Endothelial cell of hepatic sinusoid (primary cell): Measurements from ENCODE around the gene R3HDM2.

Experiments
- in situ Hi-C: cut with HindIII; loops from 2 replicates; pipeline ENCODE4 v1.10.0; 2017; ENCODE audit warnings: low sequenced_read_pairs

R3HDM2 gene

DNA sequence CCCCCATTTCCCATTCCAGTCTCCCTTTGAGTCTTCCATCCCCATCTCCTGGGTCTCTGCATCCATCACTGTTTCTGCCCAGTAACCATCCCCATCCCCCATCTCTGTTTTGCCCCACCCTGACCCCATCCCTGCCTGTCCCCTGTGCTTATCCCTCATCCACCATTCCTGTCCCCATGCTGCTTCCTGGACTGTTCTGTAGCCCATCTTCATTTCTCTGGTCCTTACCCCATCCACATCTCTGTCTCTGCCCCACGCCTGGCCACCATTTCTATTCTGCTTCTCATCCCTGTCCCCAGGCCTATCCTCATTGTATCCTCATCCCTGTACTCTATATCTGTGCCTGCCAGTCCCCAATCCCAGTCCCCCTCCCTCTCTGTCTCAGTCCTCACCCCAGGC, 210.1 kb downstream of the R3HDM2 start:
- in situ Hi-C loops, result no loop called here

DNA sequence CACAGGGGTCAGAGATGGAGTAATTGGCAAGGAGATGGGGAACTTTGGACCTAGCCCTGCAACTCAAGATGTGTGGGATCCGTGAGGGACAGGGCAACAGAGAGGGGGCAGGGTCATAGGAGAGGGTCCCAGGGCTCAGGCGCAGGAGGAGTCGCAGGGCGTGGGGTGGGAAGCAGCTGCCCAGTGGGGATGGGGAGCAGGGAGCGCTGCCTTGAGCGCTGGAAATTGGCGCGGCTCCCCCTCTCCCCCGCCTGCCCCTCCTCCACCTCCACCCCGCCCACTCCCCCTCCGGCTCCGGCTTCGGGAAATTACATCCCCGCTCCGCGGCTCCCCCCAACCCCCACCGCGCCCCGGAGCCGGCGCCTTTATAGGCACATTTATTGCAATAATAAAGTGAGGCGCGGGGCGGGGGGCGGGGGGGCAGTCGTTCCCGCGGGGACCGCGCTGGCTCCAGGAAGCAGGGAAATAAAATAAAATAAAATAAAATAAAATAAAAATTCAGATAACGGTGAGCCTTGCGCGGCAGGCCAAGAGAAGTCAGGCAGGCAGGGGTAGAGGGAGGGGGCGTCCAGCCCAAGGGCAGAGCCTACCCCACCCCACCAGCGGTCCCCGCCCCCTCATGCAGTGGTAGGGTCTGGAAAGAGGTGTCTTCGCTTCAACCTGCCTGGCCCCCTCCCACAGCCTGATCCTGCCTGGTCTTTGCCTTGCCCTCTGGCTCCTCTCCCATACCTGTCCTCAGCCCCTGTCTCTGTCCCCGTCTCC, 210.7 kb downstream of the R3HDM2 start:
- in situ Hi-C loops, result no loop called here

DNA sequence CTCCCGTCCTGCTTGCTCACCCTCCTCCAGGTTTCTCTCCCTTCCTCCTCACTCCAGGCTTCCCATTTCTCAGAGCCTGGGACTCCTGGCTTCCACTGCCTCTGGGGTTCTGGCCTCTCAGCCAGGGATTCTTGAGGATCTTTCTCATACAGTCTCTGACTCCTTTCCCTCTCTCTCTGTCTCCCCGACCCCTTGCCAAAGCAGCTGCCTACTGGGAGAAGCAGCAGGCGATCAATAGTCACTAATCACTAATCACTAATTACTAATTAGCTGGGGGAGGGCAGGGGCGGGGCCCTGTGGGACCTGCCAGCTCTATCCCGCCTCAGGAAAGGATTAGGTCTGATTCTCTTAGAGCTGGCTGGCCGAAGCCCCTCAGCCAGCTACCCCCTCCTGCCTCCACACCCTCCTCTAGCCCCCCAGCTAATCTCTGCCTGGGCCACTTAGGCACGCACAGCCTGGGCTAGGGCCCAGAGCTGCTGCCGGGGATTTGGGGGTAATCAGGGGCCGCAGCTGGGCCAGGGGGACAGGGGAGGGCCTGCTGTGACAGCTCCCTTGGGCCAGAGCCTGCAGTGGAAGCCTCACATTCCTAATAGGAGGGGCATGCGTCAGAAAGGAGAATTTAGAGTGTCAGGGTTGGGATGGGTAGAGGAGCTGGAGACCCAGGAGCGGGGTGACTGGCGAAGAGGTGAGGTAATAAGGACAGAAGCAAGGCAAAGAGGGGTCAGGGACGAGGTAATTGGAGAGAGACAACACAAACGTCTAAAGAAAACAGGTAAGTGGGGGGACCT, 211.4 kb downstream of the R3HDM2 start:
- in situ Hi-C loops, result no loop called here

DNA sequence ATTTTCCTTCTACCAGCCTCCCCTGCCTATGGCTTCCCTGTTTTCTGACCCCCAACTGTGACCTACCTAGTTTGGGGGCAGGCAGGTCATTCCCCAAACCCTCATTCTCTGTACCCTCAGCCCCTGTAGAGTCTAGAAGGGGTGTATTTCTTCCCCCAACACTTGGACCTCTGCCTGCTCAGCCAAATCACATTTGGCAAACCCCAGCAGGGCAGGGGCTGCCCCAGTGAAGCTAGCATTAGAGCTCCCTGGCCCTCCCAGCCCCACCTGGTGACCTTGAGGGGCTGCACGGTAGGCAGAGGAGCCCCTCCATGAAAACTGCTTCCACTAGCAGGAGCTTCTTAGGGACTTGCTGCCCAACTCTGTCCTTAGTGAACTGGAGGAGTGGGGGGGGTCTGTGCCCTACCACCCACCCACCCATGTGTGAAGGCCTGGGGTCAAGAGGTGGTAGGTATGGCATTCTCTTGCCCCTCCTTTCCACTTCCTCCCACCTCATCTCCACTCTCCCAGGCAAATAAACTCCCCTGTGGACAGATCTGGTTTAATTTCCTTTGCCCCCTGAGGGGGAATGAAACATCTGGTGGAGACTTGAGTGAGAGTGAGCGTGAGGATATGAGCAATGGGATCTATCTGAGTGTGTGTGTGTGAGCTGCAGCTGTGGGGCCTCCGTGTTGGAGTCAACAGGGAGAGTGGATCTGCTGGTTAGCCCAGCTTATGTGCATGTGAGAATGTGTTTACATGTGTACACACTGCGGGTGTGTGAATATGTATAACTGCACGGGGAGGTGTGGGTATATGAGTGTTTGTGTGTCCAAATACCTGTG, 212.6 kb downstream of the R3HDM2 start:
- in situ Hi-C loops, result no loop called here

DNA sequence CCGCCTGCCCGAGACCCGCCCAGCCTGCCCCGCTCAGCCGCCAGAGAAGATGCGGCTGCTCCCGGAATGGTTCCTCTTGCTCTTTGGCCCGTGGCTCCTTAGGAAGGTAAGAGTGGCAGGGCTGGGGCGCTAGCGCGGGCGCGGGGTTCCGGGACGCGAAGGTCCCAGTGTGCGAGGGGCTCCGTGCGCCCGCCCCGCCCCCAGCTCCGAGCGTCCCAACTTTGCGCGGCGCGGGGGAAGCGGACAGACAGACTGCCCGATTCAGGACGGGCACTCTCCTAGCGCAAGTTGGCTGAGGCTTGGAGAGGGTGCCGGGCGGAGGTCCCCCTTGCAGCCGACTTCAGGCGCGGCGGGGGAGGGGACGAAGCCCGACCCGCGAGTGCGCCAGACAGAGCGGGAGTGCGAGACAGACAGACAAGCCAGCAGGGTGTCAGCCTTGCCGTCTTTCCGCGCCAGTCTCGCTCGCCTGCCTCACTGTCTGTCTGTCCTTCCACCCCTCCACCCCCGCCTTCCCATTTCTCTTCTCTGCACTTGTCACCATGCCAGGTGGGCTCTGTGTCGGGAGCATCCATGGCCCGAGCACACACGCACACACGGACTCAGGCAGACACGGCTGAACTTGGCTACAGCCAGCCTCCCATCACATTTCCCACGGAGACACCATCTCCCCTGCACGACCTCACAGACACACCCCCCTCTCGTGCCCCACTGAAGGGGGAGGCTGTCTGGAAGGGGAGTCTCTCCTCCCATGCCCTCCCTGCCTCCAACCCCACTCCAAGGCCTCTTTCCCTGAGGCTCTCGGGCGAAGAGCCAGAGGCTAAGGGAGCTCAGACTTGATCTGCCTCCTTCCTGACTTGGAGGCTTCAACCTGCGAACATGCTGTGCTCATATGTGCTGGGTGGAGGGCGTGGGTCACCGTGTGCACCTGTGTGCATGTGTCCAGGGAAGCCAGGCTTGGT, 213.6 kb downstream of the R3HDM2 start:
- in situ Hi-C loops, result no loop called here

DNA sequence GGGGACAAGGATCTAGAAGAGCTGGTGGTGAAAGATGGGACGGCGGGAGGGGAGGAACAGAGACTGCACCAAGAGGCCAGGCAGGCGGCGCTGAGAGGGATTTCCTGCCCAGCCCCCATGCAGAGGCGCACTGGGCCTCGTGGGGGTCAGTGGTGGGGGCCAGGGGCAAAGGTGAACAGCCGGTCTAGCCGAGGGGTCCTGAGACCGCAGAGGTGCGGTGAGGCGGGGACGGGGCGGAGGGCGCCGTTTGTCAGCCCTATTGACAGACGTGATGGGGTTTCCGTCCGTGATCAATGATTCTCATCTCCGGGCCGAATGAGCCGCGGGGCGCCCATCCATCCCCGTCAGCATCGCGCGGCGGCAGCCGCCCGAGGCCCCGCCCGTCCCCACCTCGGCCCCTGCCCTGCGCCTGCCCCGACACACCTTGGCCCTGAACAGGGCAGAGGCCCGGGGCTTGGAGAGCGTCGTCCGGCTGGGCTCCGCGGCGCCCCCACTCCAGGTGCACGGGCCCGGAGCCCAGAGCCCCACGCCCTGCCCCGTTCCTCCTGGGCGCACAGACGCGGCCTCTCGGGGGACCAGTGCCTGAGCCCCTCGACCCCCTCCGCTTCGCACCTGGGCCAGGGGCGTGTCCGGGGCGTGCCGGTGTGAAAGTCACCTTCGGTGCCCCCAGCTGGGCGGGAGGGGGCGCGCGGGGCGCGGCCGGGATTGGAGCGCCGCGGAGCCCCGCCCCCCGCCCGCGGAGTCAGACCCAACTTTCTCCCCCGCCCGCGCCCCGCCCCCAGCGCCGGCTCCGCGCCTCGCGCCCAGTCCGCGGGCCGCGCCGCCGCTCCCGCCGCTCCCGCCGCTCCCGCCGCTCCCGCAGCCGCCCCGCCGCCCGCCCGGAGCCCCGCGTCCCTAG, 214.6 kb downstream of the R3HDM2 start, which contains the start of gene NXPH4:
NXPH4 (plus strand) TSS at position 781 of the 898 bp plus-strand sequence. CDS start 176 bp downstream, outside the sequence.
- in situ Hi-C loops, result no loop called here

DNA sequence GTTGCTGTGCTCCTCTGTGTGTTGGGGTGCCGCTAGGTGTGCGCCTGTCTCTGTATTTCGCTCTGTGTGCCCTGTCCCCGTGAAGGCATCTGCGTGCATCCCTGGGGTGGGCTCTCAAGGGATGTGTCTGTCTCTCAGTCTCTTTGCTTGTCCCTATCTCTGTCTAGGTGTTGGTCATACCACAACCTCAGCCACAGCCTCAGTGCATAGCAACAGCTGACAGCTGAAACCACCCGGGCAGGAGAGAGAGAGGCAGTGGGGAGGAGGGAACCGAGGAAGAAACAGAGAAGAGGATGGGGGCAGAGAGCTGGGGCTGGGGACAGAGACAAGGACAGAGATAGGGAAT, 215.2 kb downstream of the R3HDM2 start:
- in situ Hi-C loops, result no loop called here

DNA sequence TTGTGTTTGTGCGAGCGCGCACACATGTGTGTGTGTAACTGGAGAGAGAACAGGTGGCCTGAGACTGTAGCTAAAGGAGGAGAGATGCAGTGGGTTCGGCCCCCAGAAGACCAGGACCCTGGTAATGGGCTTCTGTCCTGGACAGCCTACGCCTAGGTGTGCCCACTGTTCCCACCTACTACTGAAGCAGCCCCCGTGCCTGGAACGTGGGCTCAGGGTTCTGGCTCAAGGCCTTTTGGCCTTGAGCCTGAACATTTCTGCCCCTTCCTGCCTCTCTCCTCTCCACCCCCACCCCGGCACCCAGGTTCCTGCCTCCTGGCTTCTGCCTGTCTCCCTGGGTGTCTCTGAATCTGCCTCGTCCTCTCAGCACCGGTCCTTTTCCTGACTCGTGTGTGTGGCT, 215.8 kb downstream of the R3HDM2 start:
- in situ Hi-C loops, result no loop called here

DNA sequence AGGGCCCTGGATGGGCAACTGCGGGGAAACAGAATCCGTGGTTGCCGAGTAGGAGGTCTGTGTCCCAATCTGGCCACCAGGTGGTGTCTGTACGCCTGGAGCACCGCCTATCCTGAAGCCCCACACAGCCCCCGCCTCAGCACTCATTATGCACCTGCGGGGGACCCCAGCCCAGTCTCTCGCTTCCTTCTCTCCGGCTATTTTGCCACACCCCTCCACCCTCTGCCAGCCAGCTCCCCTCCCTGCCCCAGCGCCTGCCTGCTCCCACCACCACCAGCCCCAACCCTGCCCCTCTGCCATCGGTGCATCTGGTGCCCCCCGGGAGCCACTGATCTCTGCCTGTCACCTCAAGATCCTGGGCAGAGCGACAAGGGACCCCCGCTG, 216.5 kb downstream of the R3HDM2 start:
- in situ Hi-C loops, result no loop called here

DNA sequence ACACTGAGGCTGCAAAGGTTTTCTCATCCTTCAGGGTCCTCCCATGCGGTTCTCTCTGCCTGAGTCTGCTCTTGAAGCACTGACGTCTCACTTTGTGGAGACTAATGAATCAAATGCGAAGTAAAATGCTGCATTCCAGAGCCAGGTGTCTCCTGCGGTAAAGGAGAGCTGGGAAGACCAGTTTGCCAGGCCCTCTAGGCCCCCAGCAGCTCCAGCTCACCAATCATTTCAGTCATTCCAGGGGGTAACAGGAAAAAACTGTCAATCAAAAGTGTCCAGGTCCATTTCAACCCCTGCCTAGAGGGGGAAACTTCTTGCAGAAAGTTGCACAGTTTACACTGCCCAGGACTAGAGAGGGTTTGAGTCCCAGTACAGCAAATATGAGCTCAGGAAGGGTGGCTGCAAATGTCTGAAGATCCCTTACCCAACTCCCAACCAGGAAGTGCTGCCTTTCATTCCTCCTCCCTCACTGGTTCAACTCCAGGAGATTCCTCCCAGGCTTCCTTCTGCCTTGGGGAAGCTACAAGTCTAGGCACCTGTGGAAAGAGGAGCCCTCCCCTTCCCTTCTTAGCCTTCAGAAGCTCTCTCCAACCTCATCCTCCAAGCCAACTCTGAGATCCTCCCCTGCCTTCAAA, 217.0 kb downstream of the R3HDM2 start:
- in situ Hi-C loops, result no loop called here

DNA sequence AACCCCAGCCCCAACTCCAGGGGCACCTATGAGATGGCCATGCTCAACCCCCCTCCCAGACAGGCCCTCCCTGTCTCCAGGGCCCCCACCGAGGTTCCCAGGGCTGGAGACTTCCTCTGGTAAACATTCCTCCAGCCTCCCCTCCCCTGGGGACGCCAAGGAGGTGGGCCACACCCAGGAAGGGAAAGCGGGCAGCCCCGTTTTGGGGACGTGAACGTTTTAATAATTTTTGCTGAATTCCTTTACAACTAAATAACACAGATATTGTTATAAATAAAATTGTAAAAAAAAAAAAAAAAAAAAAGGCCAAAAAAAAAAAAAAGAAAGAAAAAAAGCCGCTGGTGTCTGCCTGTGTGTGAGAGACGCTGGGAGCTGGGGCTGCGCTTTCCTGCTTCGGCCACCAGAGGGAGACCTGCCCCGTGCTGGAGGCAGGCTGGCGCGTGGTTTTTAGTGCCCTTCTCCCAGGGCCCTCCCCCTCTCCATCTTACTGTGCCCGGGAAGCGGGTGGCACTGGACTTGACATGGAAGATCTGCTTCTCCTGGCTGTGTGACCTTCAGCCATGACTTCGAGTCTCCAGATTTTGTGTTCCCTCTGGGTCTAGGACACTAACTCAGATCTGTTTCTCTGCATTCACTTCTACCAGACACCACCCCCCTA, 217.7 kb downstream of the R3HDM2 start:
- in situ Hi-C loops, result no loop called here

DNA sequence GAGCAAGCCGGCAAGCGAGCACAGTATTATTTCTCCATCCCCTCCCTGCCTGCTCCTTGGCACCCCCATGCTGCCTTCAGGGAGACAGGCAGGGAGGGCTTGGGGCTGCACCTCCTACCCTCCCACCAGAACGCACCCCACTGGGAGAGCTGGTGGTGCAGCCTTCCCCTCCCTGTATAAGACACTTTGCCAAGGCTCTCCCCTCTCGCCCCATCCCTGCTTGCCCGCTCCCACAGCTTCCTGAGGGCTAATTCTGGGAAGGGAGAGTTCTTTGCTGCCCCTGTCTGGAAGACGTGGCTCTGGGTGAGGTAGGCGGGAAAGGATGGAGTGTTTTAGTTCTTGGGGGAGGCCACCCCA, 218.2 kb downstream of the R3HDM2 start:
- in situ Hi-C loops, result no loop called here

DNA sequence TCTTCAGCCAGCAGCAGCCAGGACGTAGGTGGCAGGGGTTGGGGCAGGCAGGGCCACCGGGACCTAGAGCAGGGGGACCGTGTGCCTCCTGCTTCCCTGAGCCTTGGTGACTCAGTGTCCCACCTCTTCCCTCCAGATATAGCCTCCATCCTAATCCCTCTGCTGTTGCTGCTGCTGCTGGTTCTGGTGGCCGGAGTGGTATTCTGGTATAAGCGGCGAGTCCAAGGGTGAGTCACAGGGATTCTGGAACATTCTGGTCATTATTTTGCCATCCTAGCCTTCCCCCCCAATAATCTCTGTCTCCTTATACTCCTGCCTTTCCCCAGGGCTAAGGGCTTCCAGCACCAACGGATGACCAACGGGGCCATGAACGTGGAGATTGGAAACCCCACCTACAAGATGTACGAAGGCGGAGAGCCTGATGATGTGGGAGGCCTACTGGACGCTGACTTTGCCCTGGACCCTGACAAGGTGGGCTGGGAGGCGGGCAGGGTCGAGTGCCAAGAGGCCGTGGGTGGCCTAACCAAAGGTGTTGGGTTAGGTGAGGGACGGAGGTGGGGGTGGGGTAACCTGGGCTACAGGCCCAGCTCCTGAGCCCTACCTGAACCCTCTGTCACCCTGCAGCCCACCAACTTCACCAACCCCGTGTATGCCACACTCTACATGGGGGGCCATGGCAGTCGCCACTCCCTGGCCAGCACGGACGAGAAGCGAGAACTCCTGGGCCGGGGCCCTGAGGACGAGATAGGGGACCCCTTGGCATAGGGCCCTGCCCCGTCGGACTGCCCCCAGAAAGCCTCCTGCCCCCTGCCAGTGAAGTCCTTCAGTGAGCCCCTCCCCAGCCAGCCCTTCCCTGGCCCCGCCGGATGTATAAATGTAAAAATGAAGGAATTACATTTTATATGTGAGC, 218.8 kb downstream of the R3HDM2 start:
- in situ Hi-C loops, result no loop called here

DNA sequence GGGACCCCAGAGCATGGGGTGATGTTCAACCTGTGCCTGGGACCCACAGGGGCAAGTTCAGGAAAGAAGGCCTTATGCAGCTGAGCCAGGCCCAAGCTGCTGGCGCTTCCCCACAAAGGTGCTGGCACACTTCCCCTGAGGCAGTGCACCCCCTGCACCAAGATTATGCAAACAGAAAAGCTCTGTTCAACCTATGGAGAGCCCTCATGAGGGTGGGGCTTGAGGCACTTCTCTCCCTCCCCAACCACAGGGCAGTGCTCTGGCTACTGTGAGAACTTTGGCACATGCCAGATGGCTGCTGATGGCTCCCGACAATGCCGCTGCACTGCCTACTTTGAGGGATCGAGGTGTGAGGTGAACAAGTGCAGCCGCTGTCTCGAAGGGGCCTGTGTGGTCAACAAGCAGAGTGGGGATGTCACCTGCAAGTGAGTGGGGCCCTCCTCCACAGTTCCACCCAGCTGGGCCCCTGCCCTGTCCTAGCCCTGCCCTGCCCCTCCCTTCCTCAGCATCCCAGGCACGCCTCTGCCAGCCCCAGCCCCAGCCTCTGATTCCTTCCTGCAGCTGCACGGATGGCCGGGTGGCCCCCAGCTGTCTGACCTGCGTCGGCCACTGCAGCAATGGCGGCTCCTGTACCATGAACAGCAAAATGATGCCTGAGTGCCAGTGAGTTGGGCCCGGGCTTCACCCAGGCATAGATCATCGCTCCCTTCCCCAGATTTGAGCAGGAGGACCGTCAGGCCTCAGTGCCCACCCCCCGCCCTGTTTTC, 219.7 kb downstream of the R3HDM2 start:
- in situ Hi-C loops, result no loop called here

DNA sequence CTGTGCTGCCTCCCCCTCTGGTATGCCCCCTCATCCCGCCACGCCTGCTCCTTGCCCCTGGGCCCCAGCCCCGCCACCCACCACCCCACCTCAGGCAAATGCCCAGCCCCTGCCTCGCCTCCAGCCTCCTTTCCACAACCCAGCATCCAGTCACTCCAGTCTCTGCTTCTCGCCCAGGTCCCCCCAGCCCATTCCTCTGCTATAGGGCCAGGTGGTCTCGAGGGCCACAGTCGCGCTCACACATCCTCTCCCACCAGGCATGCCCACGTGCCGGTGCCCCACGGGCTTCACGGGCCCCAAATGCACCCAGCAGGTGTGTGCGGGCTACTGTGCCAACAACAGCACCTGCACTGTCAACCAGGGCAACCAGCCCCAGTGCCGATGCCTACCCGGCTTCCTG, 220.4 kb downstream of the R3HDM2 start:
- in situ Hi-C loops, result no loop called here

DNA sequence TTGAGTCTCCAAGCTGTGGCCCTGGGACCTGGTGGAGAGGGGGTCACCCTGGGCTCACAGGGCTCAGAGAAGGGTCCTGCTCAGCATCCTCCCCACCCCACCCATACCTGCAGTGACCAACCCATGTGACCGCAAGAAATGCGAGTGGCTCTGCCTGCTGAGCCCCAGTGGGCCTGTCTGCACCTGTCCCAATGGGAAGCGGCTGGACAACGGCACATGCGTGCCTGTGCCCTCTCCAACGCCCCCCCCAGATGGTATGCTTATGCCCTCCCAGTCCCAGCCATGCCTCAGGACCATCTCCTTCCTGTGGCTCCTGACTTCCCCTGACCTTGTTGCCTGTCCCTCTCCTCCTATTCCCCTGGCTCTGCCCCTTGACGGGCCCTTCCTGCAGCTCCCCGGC, 220.9 kb downstream of the R3HDM2 start:
- in situ Hi-C loops, result no loop called here
